Subcutaneous abdominal adipose tissue (tissue), 5 donors: ENCODE results near the gene MAVS.
"Not testable (repeated sequence)": the region's sequence is repeated elsewhere in the genome, so short reads cannot be mapped to it uniquely, and the experiment has no call there.

ENCODE experiments used
- H3K27ac ChIP-seq: one replicate; pipeline ENCODE4 v1.7.0; 2013; ENCODE audit warnings: low read depth, mild to moderate bottlenecking, inconsistent platforms, low read length, moderate library complexity
- H3K27me3 ChIP-seq, 5 donors: one replicate each; pipeline ENCODE4 v1.7.0; 2013; ENCODE audit warnings: low read length in 5 of 5, inconsistent platforms in 1 of 5; ENCODE audit not compliant: control insufficient read depth in 5 of 5, insufficient read depth in 4 of 5
- H3K36me3 ChIP-seq, 5 donors: one replicate each; pipeline ENCODE4 v1.7.0; 2013; ENCODE audit warnings: low read length in 5 of 5; ENCODE audit not compliant: control insufficient read depth in 5 of 5, insufficient read depth in 5 of 5
- H3K4me1 ChIP-seq, 5 donors: one replicate each; pipeline ENCODE4 v1.7.0; 2013; ENCODE audit warnings: low read length in 5 of 5, mild to moderate bottlenecking in 3 of 5, moderate library complexity in 1 of 5; ENCODE audit not compliant: control insufficient read depth in 5 of 5, insufficient read depth in 5 of 5
- H3K4me3 ChIP-seq, 5 donors: one replicate each; pipeline ENCODE4 v1.7.0; 2013; ENCODE audit warnings: low read length in 5 of 5, low read depth in 1 of 5
- H3K9ac ChIP-seq, 5 donors: one replicate each; pipeline ENCODE4 v1.7.0; 2013; ENCODE audit warnings: low read length in 5 of 5, mild to moderate bottlenecking in 4 of 5, moderate library complexity in 3 of 5
- H3K9me3 ChIP-seq, 5 donors: one replicate each; pipeline ENCODE4 v1.7.0; 2013; ENCODE audit warnings: low read length in 5 of 5; ENCODE audit not compliant: control insufficient read depth in 5 of 5
- donor health status: healthy.
- donor health status: healthy.
- donor health status: healthy.
- donor health status: healthy.
- donor health status: healthy.

The MAVS gene

GRCh38 chr20:3843990-3844619 lies 2.5 kb upstream of the MAVS start:
- H3K27me3 ChIP-seq, H3K9ac ChIP-seq, H3K36me3 ChIP-seq, H3K9me3 ChIP-seq, H3K27ac ChIP-seq, H3K4me3 ChIP-seq: not testable (repeated sequence)
- peaks cover 3 to 27% (median 17%) of the 10 kb centered on the region in 5 donors for H3K4me1 ChIP-seq

GRCh38 chr20:3846378-3846739 lies 275 bp upstream of the MAVS start:
- Histone ChIP-seq H3K36me3 (peaks cover 0 to 3% (median 0%) of the 10 kb centered on the region in 5 donors), H3K27ac (peak overlapping the region; percentile 92), H3K4me1 (peaks cover 3 to 30% (median 17%) of the 10 kb centered on the region in 5 donors), H3K9ac (peak overlapping the region; percentile 86 to 98 (median 94)), H3K9me3 (no peaks in the 10 kb centered on the region), H3K4me3 (peak overlapping the region; percentile 70 to 95 (median 86)), H3K27me3 (no peaks in the 10 kb centered on the region)

GRCh38 chr20:3847429-3847940 lies 851 bp downstream of the MAVS start:
- Histone ChIP-seq H3K27ac (peak overlapping the region; percentile 92), H3K9me3 (no peaks in the 10 kb centered on the region), H3K4me3 (peak overlapping the region; percentile 73 to 95 (median 85)), H3K4me1 (peaks cover 3 to 30% (median 17%) of the 10 kb centered on the region in 5 donors), H3K36me3 (peaks cover 0 to 3% (median 0%) of the 10 kb centered on the region in 5 donors), H3K27me3 (no peaks in the 10 kb centered on the region), H3K9ac (peak overlapping the region; percentile 32 to 97 (median 94))

- Histone ChIP-seq H3K9ac (peak overlapping the region in 2 of 5 donors; percentile 1 to 18), H3K4me1 (peaks cover 3 to 30% (median 17%) of the 10 kb centered on the region in 5 donors)
Observed at GRCh38 chr20:3848565-3848964, 1.9 kb downstream of the MAVS start.

GRCh38 chr20:3854462-3854871 lies 7.8 kb downstream of the MAVS start:
- peaks cover 0 to 10% (median 3%) of the 10 kb centered on the region in 5 donors for H3K4me1 ChIP-seq
- H3K27me3 ChIP-seq, result no peaks in the 10 kb centered on the region
- no peak overlapping the region for H3K27ac ChIP-seq
- H3K4me3 ChIP-seq, result no peak overlapping the region
- H3K9ac ChIP-seq, result no peak overlapping the region
- no peaks in the 10 kb centered on the region for H3K9me3 ChIP-seq
- H3K36me3 ChIP-seq, result peaks cover 0 to 38% (median 28%) of the 10 kb centered on the region in 5 donors

More at GRCh38 chr20:3848565-3848964, 1.9 kb downstream of the MAVS start:
- peaks cover 0 to 3% (median 0%) of the 10 kb centered on the region in 5 donors for H3K36me3 ChIP-seq
- H3K27me3 ChIP-seq, result no peaks in the 10 kb centered on the region
- peak overlapping the region; percentile 16 for H3K27ac ChIP-seq
- H3K9me3 ChIP-seq, result no peaks in the 10 kb centered on the region
- no peak overlapping the region for H3K4me3 ChIP-seq

GRCh38 chr20:3857405-3857804 lies 10.8 kb downstream of the MAVS start:
- no peak overlapping the region for H3K9ac ChIP-seq
- no peak overlapping the region for H3K4me3 ChIP-seq
- no peaks in the 10 kb centered on the region for H3K27me3 ChIP-seq
- no peak overlapping the region for H3K27ac ChIP-seq
- peaks cover 0 to 3% (median 0%) of the 10 kb centered on the region in 5 donors for H3K9me3 ChIP-seq
- peaks cover 2 to 63% (median 45%) of the 10 kb centered on the region in 5 donors for H3K36me3 ChIP-seq
- H3K4me1 ChIP-seq, result peaks cover 0 to 9% (median 3%) of the 10 kb centered on the region in 5 donors

- Histone ChIP-seq H3K36me3 (peaks cover 3 to 76% (median 57%) of the 10 kb centered on the region in 5 donors), H3K27me3 (no peaks in the 10 kb centered on the region), H3K4me1 (peaks cover 0 to 9% (median 3%) of the 10 kb centered on the region in 5 donors), H3K9ac (no peak overlapping the region), H3K4me3 (no peak overlapping the region), H3K9me3 (peaks cover 0 to 3% (median 0%) of the 10 kb centered on the region in 5 donors), H3K27ac (no peak overlapping the region)
Observed at GRCh38 chr20:3858689-3859088, 12.1 kb downstream of the MAVS start.

- H3K36me3 ChIP-seq, result peaks cover 3 to 90% (median 75%) of the 10 kb centered on the region in 5 donors
- H3K9ac ChIP-seq, result no peak overlapping the region
Observed at GRCh38 chr20:3861191-3861590, 14.6 kb downstream of the MAVS start.

GRCh38 chr20:3862333-3862732 lies 15.7 kb downstream of the MAVS start:
- H3K36me3 ChIP-seq, result peaks cover 3 to 93% (median 80%) of the 10 kb centered on the region in 5 donors
- H3K4me3 ChIP-seq, result no peak overlapping the region
- no peak overlapping the region for H3K9ac ChIP-seq
- peaks cover 0 to 3% (median 0%) of the 10 kb centered on the region in 5 donors for H3K9me3 ChIP-seq
- H3K4me1 ChIP-seq, result no peaks in the 10 kb centered on the region
- H3K27me3 ChIP-seq, result no peaks in the 10 kb centered on the region
- H3K27ac ChIP-seq, result no peak overlapping the region

More at GRCh38 chr20:3861191-3861590, 14.6 kb downstream of the MAVS start:
- Histone ChIP-seq H3K9me3 (peaks cover 0 to 3% (median 0%) of the 10 kb centered on the region in 5 donors), H3K4me1 (no peaks in the 10 kb centered on the region), H3K27me3 (no peaks in the 10 kb centered on the region), H3K27ac (no peak overlapping the region), H3K4me3 (no peak overlapping the region)

- Histone ChIP-seq H3K9me3 (peaks cover 0 to 3% (median 0%) of the 10 kb centered on the region in 5 donors), H3K27ac (no peak overlapping the region), H3K9ac (no peak overlapping the region), H3K36me3 (peaks cover 3 to 93% (median 78%) of the 10 kb centered on the region in 5 donors), H3K27me3 (no peaks in the 10 kb centered on the region), H3K4me1 (no peaks in the 10 kb centered on the region), H3K4me3 (no peak overlapping the region)
Observed at GRCh38 chr20:3863317-3863716, 16.7 kb downstream of the MAVS start.
